Peyer's patch (tissue), 4 donors: ENCODE data around the gene AP3S1. TPM values are rescaled to one million over a fixed set of nuclear protein-coding genes. Genes with fewer than 3 reads are reported as not detected.
A peak's percentile ranks its signal among the peaks of the same experiment; 100 is the strongest.

Experiments used
- DNase-seq, 3 donors: peaks; one replicate each; pipeline ENCODE4 v3.0.0-alpha.2; 2017 to 2019
- H3K27ac ChIP-seq, 4 donors: fragments of 200-600 bp; sonication (generic); one replicate each; pipeline ENCODE4 v1.5.1; 2016 to 2019
- H3K27me3 ChIP-seq, 2 donors: fragments of 200-600 bp; sonication (generic); one replicate each; pipeline ENCODE4 v1.5.1; 2019
- H3K36me3 ChIP-seq, 3 donors: fragments of 200-600 bp; sonication (generic); one replicate each; pipeline ENCODE4 v1.5.1; 2016 to 2019
- H3K4me1 ChIP-seq, 4 donors: fragments of 200-600 bp; sonication (generic); one replicate each; pipeline ENCODE4 v1.5.1; 2016 to 2019
- H3K4me3 ChIP-seq, 4 donors: fragments of 200-600 bp; sonication (generic); 1 replicate in 3 of 4; 2 replicates in 1 of 4; pipeline ENCODE4 v1.5.1; 2016 to 2019; ENCODE audit warnings: mild to moderate bottlenecking in 1 of 4
- H3K9me3 ChIP-seq, 4 donors: fragments of 200-600 bp; sonication (generic); one replicate each; pipeline ENCODE4 v1.5.1; 2016 to 2019; ENCODE audit warnings: mild to moderate bottlenecking in 1 of 4
- CTCF ChIP-seq, 6 experiments: fragments of 450-650 bp in 4 of 6; fragments of 200-600 bp in 2 of 6; sonication (generic) in 1 of 6; IDR thresholded peaks; one replicate each; pipeline ENCODE4 v1.5.1; 2017 to 2019; ENCODE audit warnings: antibody characterized with exemption in 6 of 6, mild to moderate bottlenecking in 3 of 6, moderate library complexity in 1 of 6
- POLR2A ChIP-seq, 2 donors: fragments of 450-650 bp; IDR thresholded peaks; one replicate each; pipeline ENCODE4 v1.5.1; 2017; ENCODE audit warnings: antibody characterized with exemption in 2 of 2, mild to moderate bottlenecking in 2 of 2, moderate library complexity in 2 of 2
- total RNA-seq, 4 donors: library from RNA; depleted of rRNA; stranded (reverse); fragments of >200 nt; gene quantifications; one replicate each; pipeline ENCODE4 v1.1.0, GENCODE V29; 2016

The AP3S1 gene
- total RNA-seq, 4 donors from 2014 or later: 47.2 to 113 (median 77.9) TPM

- no peak overlapping the region for H3K4me3 ChIP-seq
- H3K36me3 ChIP-seq: no peaks in the 10 kb centered on the region
- DNase-seq: no peak
- no peaks in the 10 kb centered on the region for H3K9me3 ChIP-seq
- TF ChIP-seq POLR2A (IDR thresholded peaks at IDR 0.05): no peak
- TF ChIP-seq CTCF (IDR thresholded peaks at IDR 0.05): no peak
- no peak overlapping the region for H3K27ac ChIP-seq
- H3K27me3 ChIP-seq: peaks cover 0 to 8% of the 10 kb centered on the region in 2 donors
- peaks cover 0 to 3% (median 0%) of the 10 kb centered on the region in 4 donors for H3K4me1 ChIP-seq
Measured at GRCh38 chr5:115810761-115811160, 31.0 kb upstream of the AP3S1 start.

- Histone ChIP-seq H3K27me3 (peaks cover 0 to 12% of the 10 kb centered on the region in 2 donors), H3K27ac (no peak overlapping the region), H3K9me3 (no peaks in the 10 kb centered on the region), H3K4me3 (no peak overlapping the region), H3K36me3 (no peaks in the 10 kb centered on the region), H3K4me1 (peaks cover 0 to 9% (median 0%) of the 10 kb centered on the region in 4 donors)
- no peak for TF ChIP-seq POLR2A (IDR thresholded peaks at IDR 0.05)
- no peak for TF ChIP-seq CTCF (IDR thresholded peaks at IDR 0.05)
- no peak for DNase-seq
Measured at GRCh38 chr5:115811406-115811805, 30.3 kb upstream of the AP3S1 start.

- no peaks in the 10 kb centered on the region for H3K9me3 ChIP-seq
- H3K36me3 ChIP-seq: no peaks in the 10 kb centered on the region
- H3K4me3 ChIP-seq: no peak overlapping the region
- no peak for DNase-seq
- H3K27me3 ChIP-seq: peaks cover 0 to 17% of the 10 kb centered on the region in 2 donors
- peaks cover 0 to 14% (median 0%) of the 10 kb centered on the region in 4 donors for H3K4me1 ChIP-seq
- TF ChIP-seq CTCF (IDR thresholded peaks at IDR 0.05): no peak
- TF ChIP-seq POLR2A (IDR thresholded peaks at IDR 0.05): no peak
- no peak overlapping the region for H3K27ac ChIP-seq
Measured at GRCh38 chr5:115812372-115812771, 29.4 kb upstream of the AP3S1 start.

DNA sequence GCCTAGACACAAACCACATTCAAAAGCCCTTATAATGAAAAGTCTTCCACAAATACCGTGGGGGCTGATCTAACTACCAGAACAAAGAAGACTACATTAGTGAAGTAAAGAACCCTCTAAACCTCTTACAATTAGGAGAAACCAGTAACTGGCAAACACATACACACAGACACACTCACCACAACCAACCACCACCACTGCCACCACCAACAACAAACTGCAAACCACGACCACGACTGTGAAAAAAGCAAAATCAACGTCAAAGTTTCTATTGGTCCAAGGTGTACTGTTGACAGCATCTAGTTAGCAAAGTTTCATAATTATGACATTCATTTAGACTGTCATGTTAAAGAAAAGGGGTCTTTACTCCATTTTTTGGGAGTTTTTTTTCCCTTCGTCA, 28.0 kb upstream of the AP3S1 start:
- Histone ChIP-seq H3K4me1 (peaks cover 0 to 14% (median 0%) of the 10 kb centered on the region in 4 donors), H3K27me3 (peaks cover 0 to 17% of the 10 kb centered on the region in 2 donors)

GRCh38 chr5:115815006-115815692, 26.6 kb upstream of the AP3S1 start:
- H3K27ac ChIP-seq: no peak overlapping the region

More for the DNA sequence above, 28.0 kb upstream of the AP3S1 start:
- no peaks in the 10 kb centered on the region for H3K9me3 ChIP-seq
- H3K36me3 ChIP-seq: no peaks in the 10 kb centered on the region
- TF ChIP-seq POLR2A (IDR thresholded peaks at IDR 0.05): no peak
- no peak for TF ChIP-seq CTCF (IDR thresholded peaks at IDR 0.05)
- no peak for DNase-seq
- no peak overlapping the region for H3K27ac ChIP-seq
- H3K4me3 ChIP-seq: no peak overlapping the region

More at GRCh38 chr5:115815006-115815692, 26.6 kb upstream of the AP3S1 start:
- peaks cover 0 to 14% (median 0%) of the 10 kb centered on the region in 4 donors for H3K4me1 ChIP-seq
- H3K4me3 ChIP-seq: peak overlapping the region in 3 of 4 donors; percentile 25 to 54 (median 49)
- H3K9me3 ChIP-seq: no peaks in the 10 kb centered on the region
- no peak for DNase-seq
- H3K27me3 ChIP-seq: peaks cover 0 to 17% of the 10 kb centered on the region in 2 donors
- H3K36me3 ChIP-seq: no peaks in the 10 kb centered on the region
- TF ChIP-seq POLR2A (IDR thresholded peaks at IDR 0.05): no peak
- no peak for TF ChIP-seq CTCF (IDR thresholded peaks at IDR 0.05)
